GM11168 (cell line): ENCODE results near the gene BUB1B.
"Not testable (repeated sequence)": the region's sequence is repeated elsewhere in the genome, so short reads cannot be mapped to it uniquely, and the experiment has no call there.

Experiments used
- in situ Hi-C: fragments of 300-500 bp; cut with MboI; formaldehyde crosslinking; loops from one replicate; pipeline ENCODE4 v1.12.0; 2022; ENCODE audit warnings: low sequenced_read_pairs; ENCODE audit not compliant: unreplicated experiment

The BUB1B gene

DNA sequence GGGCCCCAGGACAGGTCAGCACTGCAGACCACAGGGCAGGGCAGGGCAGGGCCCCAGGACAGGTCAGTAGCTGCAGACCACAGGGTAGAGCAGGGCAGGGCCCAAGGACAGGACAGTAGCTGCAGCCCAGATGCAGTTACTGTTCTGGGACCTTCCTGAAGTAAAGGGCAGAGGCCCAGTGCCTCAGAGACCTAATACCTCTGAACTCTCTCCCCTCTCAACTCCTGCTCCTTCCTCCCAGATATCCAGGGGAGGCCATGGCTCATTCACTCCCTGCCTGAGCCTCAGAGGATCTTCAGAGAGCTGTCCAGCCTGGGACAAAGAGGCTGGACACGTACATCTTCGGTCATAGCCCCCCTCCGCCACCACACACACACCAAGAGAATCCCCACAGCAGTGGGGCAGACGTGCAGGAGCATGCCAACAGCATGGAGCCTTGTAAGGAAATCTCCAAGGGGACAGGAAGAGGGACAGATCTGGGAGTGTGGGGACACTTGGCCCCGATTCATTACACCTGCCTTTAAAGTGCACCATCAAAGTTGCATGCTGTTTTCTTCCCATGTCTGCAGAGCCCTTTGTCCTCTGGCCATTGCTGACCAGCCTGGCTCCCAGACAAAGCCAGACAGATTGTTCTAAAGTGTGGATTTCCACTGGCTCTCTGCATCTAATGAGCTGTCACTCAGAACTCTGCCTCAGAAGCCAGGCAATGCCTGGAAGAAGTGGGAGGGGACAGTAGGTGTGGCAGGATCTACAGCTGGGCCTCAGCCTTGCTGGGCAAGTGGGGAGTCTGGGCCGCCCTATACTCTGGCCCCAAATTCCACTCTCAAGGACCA is 24.2 kb upstream of the BUB1B start:
- in situ Hi-C loops = no loop called here

DNA sequence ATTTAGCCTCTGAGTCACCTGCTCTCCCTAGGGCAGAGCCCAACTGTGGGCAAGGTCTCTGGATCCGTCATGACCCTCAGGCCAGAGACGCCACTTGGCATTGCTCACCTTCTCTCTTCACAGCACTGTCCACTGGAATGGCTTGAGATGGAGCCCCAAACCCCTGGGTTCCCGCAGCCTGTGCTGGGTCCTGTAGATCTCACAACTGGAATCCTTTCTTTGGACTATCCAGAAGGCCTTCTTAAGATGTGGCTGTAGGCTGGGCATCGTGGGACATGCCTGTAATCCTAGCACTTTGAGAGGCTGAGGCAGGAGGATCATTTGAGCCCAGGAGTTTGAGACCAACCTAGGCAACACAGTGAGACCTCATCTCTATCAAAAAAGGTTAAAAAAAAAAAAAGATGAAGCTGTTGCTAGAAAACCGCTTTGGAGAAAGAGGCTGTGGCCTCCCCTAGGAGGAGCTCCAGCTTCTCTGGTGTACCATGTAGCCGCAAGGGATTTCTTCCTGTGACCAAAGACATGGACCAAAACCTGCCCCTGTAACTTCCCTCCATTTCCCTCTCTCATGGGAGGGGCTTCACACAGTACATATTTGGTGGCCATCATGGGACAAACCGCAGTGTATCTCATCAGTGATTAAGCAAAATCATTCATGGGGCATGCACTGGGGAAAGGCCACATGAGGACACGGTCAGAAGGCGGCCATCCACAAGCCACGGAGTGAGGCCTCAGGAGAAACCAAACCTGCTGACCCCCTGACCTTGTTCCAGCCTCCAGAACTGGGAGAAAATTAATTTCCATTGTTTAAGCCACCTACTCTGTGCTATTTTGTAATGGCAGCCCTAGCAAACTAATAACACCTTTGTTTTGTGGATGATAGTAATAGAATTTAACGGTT is 23.3 kb upstream of the BUB1B start:
- in situ Hi-C loops = no loop called here

DNA sequence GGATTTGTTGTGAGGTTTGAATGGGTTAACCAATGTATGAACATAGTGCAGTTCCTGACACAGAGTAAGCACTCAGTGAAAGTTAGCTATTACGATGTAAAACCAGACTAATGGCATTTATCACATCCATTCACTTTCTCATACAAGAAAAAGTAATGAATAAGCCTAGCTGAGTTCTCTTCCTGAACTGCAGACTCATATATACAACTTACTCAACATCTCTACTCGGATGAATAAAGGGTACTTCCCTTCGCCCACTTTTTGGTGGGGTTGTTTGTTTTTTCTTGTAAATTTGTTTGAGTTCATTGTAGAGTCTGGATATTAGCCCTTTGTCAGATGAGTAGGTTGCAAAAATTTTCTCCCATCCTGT is 22.7 kb upstream of the BUB1B start:
- in situ Hi-C loops = not testable (repeated sequence)

DNA sequence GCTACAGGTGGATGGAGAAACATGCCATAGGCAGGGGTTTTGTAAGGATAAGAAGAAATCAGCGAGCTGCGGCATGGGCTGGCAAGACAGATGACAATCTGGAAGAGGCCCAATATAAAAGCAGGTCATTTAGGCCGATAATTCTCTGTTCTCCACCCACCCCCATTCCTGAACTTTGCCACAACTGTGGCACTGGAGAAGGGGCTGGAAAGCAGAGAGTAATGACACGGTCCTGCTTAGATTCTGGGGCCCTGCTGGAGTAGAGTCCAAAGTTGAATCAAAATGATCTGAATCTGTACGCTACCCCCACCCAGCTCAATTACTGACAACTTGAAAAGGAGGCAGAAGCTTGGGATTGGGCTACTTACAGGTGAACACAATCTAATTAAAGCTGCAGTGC is 18.4 kb upstream of the BUB1B start:
- in situ Hi-C loops = no loop called here

DNA sequence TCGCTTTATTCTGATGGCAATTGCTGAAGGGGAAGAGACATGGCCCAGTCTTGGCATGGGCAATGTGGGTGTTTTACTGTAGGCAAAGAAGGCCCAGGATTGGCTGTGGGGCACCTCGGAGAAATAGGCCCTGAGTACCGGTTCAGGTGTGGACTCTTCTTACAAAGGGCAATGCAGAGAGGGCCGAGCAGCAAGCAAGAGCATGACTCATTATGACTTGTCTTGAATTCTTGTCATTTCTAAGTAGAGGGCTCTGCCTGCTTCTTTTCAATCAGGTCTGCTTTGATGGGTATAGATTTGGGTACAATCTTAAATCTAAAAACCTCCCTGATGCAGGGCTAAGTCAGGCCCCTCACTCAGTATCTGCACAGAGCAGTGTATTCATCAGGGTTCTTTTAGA is 14.8 kb upstream of the BUB1B start:
- in situ Hi-C loops = no loop called here

DNA sequence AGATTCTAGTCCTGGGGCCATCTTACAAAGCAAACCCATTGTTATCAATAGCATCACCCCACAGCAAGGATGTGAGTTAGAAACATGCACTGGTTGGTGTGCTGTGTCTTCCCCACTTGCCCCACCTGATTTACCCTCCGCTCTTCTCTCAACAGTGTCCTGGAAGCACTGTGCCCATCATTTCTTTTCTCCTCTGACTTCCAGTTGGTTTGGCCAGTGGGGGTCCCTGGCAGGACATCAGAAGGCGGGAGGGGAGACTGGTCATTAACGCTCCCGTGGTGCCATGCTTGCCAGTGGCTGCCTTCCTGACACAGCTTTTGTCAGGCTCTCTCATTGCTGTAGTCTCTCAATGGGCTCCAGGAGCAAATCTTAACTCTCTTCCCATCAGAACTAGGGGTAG is 11.5 kb upstream of the BUB1B start:
- in situ Hi-C loops = no loop called here

DNA sequence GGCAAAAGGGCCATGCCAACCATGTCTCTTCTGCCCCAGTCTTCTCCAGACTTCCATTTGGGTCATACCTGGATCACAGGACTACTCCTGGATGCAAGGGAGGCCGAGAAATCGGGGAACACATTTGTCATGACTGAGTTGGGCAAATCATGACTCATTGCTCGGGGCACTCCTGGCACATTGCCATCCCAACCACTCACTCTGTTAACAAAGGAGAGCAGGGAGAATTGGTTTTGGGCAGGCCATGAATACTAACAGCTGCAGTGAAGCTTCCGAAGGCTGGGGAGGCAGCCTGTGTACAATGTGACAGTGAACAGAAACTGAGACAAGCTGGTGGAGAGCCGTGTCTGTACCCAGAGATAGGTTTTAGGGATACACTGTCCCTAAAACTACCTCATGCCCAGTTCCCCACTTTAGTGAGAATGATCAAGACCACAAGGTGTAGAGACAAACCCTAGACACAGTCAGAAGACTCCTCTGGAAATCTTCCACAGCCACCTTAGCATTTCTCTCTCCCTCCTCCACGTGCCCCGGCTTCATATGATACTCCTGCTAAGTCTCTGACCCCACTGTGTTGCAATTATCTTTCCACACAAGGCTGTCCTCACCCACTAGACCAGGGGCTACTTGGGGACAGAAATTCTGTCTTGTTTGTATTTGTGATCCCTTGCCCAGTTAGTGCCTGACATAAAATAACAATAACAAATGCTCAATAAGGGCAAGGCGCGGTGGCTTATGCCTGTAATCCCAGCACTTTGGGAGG is 10.5 kb upstream of the BUB1B start:
- in situ Hi-C loops = no loop called here

DNA sequence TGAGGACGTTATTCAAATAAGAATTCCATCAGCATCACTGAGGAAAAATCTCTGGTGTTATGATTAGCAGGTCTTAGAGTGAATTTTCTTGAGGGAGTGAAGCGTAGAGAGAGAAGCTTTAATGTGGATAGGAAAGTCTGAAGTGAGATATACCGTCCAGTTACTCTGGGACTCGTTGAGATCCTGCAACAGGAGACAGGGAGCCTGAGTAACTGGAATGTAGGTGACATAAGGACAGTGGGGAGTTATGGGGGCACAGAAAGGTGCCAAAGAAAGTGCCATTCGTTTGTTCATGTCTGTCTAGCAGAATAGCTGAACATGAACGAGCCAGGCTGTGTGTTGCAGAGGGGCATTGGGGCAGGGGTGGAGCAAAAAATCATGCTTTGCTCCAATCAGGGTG is 9.4 kb upstream of the BUB1B start:
- in situ Hi-C loops = no loop called here

DNA sequence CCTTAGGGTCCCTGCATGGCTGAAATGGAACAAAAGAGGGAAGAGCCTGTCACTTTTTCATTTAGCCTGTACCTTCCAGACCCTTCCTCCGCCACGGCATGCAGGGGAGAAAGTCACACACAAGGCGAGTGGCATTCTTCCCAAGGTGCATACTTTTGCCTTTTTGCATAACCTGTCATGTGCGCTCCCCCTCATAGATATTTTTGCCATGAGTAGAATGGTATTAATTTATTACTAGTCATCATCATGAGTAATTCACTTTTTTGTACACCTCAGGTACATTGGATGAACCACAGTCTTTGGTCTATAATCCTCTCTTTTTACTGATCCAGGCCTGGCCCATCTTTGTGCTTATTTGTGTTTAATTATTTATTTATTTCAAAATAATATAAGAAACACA is 8.9 kb upstream of the BUB1B start:
- in situ Hi-C loops = no loop called here

DNA sequence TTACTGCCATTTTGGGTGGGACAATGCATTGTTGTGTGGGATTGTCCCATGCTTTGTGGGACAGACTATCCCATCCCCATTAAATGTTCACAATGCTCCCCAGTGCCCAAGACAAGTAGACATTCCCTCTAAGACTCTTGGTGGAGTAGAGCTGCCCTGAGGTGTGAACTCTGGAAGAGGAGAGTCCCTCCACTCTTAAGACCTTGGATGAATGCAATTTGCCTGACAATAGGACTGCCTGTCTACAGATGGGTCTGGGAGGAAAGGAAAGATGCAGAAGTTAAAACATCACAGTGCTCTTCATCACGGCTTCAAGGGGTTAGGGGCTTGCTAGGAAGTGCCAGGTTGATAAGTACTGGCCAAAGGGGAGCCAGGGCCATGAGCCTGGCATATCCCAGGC is 6.0 kb upstream of the BUB1B start:
- in situ Hi-C loops = not testable (repeated sequence)

DNA sequence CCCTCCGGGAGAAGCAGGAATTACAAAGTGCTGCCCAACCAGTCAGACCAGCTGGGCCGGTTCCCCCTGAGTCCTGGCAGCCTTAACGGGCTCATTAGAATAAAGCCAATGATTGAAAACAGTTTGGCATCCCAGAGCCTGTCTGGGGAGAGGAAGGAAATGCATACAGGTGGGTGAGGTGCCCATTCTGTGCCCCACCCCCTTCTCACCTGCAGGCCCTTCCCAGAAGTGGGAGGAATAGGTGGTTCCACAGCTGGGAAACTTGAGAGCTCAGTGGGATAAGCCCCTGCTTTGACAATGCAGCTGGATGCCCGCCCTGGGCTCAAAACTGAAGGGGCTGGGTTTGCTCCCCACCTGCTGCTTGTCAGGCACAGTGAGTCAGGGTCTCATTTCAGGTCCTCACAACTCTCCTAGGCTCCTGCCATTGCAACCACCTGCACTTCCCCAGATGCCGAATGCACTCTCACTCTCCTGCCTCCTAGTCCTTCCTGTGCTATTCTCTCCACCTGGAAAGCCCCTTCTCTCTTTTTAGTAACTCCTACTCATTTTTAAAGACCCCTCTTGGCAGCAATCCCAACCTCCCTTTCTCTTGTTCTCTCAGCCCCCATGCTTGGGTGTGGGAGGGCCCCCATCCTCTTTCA is 5.5 kb upstream of the BUB1B start:
- in situ Hi-C loops = no loop called here

DNA sequence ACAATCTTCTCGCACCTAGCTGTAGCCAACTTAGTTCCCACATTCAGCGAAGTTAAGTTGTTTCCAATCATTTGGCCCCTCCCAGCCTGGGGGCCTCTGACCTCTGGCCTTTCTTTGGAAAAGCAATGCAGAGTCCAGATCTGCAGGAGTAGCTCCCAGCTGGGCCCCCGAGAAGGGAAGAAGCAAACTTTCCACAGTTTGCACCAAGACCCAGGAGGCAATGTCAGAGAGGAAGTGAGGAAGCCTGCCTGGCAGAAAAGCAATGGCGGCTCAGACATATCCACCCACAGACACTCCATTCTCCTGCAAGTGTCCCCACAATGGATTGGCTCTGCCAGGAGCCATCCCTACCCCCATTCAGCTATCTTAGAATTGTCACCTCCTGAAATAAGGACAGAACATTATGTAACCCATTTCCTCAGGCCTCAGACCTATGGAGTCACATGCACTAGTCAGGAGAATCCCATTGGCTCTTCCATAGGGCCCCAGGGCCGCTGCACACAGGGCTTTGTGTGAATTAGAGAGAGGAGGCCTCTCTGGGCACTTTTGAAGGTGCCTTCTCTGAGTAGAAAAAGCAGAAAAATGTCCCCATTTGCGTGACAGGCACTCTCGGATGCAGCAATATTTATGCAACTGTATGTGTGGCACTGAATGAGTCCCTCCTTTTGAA is 3.0 kb upstream of the BUB1B start:
- in situ Hi-C loops = no loop called here

DNA sequence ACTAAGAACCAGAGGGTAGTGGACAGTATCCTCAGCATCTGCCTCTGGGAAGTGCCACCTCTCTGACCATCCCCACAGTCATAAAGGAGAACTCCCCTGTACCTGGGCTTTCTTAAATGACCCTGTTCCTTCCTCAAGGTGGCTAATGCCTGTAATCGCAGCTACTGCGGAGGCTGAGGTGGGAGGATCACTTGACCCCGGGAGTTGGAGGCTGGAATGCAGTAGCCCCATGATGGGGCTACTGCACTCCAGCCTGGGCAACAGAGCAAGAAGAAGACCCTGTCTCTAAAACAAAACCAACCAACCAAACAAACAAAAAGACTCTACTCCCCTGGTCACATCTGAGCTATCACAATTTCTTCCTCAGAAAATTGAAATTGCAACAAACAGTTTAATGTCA is 848 bp upstream of the BUB1B start:
- in situ Hi-C loops = no loop called here

DNA sequence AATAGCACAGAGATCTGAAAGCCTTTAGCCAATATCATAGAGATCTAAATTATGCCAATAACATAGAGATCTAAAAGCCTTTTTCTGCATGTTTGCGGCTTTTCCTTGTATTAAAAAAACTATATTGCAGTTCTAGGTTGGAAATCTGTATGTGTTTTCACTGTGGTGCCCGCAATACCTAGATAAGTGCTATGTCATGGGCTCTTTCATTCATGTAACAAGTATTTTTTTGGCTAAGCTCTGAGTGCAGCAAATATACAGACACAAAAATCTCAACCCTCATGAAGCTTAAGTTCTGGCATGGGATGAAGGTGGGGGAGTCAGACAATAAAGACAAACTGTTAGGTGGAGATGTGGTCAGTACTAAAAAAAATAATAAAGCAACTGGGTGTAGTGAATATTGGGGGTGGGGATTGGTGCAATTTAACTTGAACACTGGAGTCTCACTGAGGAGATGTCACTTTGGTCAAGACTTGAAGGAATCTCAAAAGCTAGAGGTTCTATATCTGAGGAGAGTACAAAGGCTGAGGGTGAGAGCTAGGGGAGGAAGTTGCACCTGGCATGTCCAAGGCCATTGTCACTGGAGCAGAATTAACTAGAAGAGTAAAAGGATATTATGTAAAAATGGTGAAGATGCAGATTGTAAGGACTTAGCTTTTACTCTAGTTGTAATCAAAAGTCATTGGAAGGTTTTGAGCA is 973 bp downstream of the BUB1B start:
- in situ Hi-C loops = no loop called here

DNA sequence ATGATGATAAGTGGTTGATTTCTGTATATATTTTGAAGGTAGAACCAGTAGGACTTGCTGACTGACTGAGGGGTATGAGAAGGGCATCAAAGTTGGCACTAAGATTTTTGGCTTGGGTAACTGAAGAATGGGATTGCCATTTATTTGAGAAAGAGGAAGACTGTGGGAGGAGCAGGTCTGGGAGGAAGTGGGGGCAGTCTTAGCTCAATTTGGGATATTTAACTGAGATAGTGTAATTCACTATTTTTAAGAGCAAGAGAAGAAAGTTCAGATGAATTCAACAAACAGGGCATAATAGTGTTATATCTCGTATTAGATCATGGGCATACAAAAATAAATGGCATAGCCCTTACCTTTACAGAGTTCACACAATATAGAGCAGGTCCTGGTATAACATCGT is 1.7 kb downstream of the BUB1B start:
- in situ Hi-C loops = no loop called here

DNA sequence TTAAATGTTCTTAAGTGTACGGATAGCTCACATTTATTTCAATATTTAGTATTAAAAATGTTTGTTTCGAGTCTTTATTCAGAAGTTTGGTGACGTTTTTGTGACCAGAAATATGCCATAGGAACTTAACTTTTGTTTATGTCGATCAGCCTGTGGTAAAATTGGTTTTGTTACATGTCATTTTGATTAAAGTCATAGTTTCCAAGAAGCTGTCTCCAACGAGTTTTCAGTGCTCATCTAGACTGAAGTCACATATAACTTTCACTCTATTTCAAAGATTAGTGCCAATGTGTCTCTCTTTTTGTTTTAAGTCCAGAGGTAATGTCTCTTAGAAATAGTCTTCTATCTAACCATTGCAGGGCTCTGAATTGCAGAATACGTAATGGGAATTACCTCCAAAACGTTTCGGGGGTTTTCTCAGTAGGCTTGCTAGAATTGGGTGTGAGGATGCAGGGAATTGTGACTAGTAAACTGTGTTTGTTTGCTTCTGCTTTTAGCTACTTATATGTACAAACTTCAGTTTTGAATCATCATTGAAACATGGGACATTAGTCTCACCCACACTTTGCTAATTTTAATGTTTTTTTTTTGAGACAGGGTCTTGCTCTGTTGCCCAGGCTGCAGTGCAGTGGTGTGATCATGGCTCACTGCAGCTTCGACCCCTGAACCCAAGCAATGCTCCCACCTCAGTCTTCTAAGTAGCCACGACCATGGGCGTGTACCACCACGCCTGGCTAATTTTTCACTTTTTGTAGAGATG is 3.0 kb downstream of the BUB1B start:
- in situ Hi-C loops = no loop called here

DNA sequence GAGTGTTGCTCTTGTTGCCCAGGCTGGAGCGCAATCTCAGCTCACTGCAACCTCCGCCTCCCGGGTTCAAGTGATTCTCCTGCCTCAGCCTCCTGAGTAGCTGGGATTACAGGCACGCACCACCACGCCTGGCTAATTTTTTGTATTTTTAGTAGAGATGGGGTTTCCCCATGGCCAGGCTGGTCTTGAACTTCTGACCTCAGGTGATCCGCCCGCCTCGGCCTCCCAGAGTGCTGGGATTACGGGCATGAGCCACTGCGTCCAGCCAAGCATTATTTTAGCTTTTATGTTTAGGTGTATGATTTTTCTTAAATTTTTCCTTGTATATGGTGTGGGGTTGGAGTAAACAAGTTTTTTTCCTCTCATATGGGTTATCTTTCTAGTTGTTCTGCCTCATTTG is 6.5 kb downstream of the BUB1B start:
- in situ Hi-C loops = not testable (repeated sequence)

DNA sequence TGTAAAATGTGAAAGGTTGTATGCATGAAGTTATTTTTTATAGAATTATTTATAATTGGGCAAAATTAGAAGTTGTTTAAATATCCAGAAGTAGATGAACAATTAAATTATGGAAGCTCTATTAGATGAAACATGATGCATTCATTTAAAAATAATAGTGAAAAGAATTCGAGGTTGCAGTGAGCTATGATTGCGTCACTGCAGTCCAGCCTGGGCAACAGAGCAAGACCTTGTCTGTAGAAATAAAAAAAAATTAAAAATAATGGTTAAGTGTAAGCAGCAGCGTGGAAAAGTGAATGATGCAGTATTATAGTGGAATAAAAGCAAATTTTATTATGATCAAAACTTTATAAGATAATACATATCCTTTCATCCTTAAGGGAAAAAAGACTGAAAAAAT is 14.3 kb downstream of the BUB1B start:
- in situ Hi-C loops = no loop called here
